HG02885 (cell line): ENCODE data around the gene SIMC1.
A peak's percentile ranks its signal among the peaks of the same experiment; 100 is the strongest.

ENCODE experiments used
- ATAC-seq: cut with Tn5 transposase; IDR thresholded peaks from one replicate; pipeline ENCODE4 v1.9.1; 2021; ENCODE audit warnings: mild to moderate bottlenecking; ENCODE audit not compliant: unreplicated experiment, poor library complexity

Gene SIMC1

GRCh38 chr5:176384991-176385390 lies 146.8 kb downstream of the SIMC1 start:
- ATAC-seq = no peak

GRCh38 chr5:176386491-176386890 lies 148.3 kb downstream of the SIMC1 start:
- no peak for ATAC-seq

- no peak for ATAC-seq
Observed at GRCh38 chr5:176387384-176387925, 149.2 kb downstream of the SIMC1 start.

- ATAC-seq = no peak
Observed at GRCh38 chr5:176388003-176388443, 149.8 kb downstream of the SIMC1 start.

- ATAC-seq = peak; percentile 88
Observed at GRCh38 chr5:176388444-176389134, 150.4 kb downstream of the SIMC1 start, which contains the start of the genes HIGD2A and NOP16. TSS of gene HIGD2A (plus strand) at chr5:176388751. CDS start at chr5:176388820, 69 bp downstream. TSS of gene NOP16 (minus strand) at chr5:176388598. CDS start at chr5:176388539, 59 bp downstream.

- ATAC-seq = peak; percentile 31
Observed at GRCh38 chr5:176389135-176390123, 151.2 kb downstream of the SIMC1 start.

- no peak for ATAC-seq
Observed at GRCh38 chr5:176391479-176391878, 153.3 kb downstream of the SIMC1 start.

GRCh38 chr5:176391999-176392398 lies 153.8 kb downstream of the SIMC1 start:
- no peak for ATAC-seq

GRCh38 chr5:176392526-176392925 lies 154.3 kb downstream of the SIMC1 start:
- ATAC-seq = no peak

- ATAC-seq = no peak
Observed at GRCh38 chr5:176394096-176394495, 155.9 kb downstream of the SIMC1 start.

- ATAC-seq = no peak
Observed at GRCh38 chr5:176394881-176395675, 156.9 kb downstream of the SIMC1 start.
